ENCODE results near the gene NFIX. TPM values are rescaled to one million over a fixed set of nuclear protein-coding genes. Genes with fewer than 3 reads are reported as not detected.

The NFIX gene
- total and polyA plus RNA-seq, 2 of the 13 experiments (the other 11 are each of a cell fraction or from before 2014, with no cell fraction given) = 3.4 to 5.4 TPM

DNA sequence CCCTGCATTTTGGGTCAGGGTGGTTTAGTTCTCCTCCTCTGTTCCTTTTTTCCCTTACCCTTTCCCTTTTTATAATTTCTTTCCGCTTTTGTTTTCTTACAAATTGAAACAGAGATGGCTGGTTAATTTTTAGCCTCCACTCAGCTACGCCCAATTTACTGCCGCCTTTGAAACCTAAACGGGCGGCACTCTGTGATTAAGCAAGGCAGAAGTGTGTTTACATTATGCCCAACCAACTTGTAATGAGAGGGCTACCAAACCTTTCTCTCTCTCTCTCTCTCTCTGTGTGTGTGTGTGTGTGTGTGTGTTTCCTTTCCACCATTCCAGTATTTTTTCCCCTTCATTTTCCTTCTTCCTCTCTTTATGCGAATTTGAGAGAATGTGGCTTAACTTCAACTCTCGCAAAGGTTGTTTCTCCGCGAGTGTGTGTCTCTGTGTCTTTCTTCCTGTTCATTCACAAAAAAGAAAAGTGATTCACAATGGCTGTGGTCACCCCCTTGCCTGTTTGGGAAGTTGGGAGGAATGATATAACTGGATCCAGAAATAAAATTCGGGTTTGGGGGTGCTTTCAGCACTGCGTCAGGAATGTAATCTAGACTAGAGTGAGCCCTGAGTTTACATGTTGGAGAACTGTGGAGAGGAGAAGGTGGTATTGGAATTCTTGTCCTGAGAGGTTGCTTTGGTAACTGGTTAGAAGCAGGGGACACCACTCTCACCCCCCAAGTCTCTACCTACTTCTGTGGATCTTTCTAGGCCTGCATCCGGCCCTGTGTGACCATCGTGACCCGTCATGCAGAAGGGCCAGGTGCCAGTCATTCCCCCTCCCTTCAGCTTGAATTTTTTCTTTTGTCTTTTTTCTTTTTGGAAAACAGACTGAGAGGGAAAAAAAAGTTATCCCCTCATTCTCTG is 31.4 kb downstream of the NFIX start (continued):
- TF ChIP-seq, protein P1, sequence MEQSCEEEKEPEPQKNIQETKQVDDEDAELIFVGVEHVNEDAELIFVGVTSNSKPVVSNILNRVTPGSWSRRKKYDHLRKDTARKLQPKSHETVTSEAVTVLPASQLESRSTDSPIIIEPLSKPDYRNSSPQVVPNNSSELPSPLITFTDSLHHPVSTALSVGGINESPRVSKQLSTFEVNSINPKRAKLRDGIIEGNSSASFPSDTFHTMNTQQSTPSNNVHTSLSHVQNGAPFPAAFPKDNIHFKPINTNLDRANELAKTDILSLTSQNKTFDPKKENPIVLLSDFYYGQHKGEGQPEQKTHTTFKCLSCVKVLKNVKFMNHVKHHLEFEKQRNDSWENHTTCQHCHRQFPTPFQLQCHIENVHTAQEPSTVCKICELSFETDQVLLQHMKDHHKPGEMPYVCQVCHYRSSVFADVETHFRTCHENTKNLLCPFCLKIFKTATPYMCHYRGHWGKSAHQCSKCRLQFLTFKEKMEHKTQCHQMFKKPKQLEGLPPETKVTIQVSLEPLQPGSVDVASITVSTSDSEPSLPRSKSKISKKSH (CRISPR knock-in tag; IDR thresholded peaks at IDR 0.05; ENCODE audit: borderline replicate concordance) = no peak
- no peak for TF ChIP-seq IRX3 (CRISPR knock-in tag; IDR thresholded peaks at IDR 0.05; ENCODE audit: borderline replicate concordance, low read depth)
- TF ChIP-seq, protein P2, sequence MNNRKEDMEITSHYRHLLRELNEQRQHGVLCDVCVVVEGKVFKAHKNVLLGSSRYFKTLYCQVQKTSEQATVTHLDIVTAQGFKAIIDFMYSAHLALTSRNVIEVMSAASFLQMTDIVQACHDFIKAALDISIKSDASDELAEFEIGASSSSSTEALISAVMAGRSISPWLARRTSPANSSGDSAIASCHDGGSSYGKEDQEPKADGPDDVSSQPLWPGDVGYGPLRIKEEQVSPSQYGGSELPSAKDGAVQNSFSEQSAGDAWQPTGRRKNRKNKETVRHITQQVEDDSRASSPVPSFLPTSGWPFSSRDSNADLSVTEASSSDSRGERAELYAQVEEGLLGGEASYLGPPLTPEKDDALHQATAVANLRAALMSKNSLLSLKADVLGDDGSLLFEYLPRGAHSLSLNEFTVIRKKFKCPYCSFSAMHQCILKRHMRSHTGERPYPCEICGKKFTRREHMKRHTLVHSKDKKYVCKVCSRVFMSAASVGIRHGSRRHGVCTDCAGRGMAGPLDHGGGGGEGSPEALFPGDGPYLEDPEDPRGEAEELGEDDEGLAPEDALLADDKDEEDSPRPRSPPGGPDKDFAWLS (CRISPR knock-in tag; IDR thresholded peaks at IDR 0.05; ENCODE audit: borderline replicate concordance) = no peak
- TF ChIP-seq MED1 (CRISPR knock-in tag; IDR thresholded peaks at IDR 0.05) = peak; percentile 80
- peak; percentile 37; the same call in 1 of the 2 replicates for TF ChIP-seq PPARG (CRISPR knock-in tag; conservative IDR thresholded peaks at IDR 0.05)
- TF ChIP-seq ZNF747 (CRISPR knock-in tag; IDR thresholded peaks at IDR 0.05; ENCODE audit: borderline replicate concordance) = no peak
- no peak for TF ChIP-seq NR1H2 (CRISPR knock-in tag; IDR thresholded peaks at IDR 0.05; ENCODE audit: borderline replicate concordance, low read depth)
- TF ChIP-seq, protein P3, sequence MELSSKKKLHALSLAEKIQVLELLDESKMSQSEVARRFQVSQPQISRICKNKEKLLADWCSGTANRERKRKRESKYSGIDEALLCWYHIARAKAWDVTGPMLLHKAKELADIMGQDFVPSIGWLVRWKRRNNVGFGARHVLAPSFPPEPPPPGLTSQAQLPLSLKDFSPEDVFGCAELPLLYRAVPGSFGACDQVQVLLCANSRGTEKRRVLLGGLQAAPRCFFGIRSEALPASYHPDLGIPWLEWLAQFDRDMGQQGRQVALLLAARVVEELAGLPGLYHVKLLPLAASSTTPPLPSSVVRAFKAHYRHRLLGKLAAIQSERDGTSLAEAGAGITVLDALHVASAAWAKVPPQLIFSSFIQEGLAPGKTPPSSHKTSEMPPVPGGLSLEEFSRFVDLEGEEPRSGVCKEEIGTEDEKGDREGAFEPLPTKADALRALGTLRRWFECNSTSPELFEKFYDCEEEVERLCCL (CRISPR knock-in tag; IDR thresholded peaks at IDR 0.05; ENCODE audit: borderline replicate concordance) = no peak
- TF ChIP-seq RXRA (CRISPR knock-in tag; IDR thresholded peaks at IDR 0.05) = no peak; the same call in 1 of the 2 replicates
- TF ChIP-seq ATM (IDR thresholded peaks at IDR 0.05; ENCODE audit: borderline replicate concordance) = no peak
- TF ChIP-seq, protein P4, sequence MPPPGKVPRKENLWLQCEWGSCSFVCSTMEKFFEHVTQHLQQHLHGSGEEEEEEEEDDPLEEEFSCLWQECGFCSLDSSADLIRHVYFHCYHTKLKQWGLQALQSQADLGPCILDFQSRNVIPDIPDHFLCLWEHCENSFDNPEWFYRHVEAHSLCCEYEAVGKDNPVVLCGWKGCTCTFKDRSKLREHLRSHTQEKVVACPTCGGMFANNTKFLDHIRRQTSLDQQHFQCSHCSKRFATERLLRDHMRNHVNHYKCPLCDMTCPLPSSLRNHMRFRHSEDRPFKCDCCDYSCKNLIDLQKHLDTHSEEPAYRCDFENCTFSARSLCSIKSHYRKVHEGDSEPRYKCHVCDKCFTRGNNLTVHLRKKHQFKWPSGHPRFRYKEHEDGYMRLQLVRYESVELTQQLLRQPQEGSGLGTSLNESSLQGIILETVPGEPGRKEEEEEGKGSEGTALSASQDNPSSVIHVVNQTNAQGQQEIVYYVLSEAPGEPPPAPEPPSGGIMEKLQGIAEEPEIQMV (CRISPR knock-in tag; IDR thresholded peaks at IDR 0.05; ENCODE audit: low read depth) = no peak
- no peak for TF ChIP-seq ZNF264 (CRISPR knock-in tag; IDR thresholded peaks at IDR 0.05)
- TF ChIP-seq, protein P5, sequence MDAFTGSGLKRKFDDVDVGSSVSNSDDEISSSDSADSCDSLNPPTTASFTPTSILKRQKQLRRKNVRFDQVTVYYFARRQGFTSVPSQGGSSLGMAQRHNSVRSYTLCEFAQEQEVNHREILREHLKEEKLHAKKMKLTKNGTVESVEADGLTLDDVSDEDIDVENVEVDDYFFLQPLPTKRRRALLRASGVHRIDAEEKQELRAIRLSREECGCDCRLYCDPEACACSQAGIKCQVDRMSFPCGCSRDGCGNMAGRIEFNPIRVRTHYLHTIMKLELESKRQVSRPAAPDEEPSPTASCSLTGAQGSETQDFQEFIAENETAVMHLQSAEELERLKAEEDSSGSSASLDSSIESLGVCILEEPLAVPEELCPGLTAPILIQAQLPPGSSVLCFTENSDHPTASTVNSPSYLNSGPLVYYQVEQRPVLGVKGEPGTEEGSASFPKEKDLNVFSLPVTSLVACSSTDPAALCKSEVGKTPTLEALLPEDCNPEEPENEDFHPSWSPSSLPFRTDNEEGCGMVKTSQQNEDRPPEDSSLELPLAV (CRISPR knock-in tag; conservative IDR thresholded peaks at IDR 0.05; ENCODE audit: low read depth) = no peak
- TF ChIP-seq ZNF775 (CRISPR knock-in tag; IDR thresholded peaks at IDR 0.05; ENCODE audit: borderline replicate concordance) = no peak
- no peak for TF ChIP-seq NCOA1 (CRISPR knock-in tag; IDR thresholded peaks at IDR 0.05)
- peak; percentile 82; the same call in 1 of the 2 replicates for TF ChIP-seq DMAP1 (CRISPR knock-in tag; IDR thresholded peaks at IDR 0.05)
- TF ChIP-seq, protein P6, sequence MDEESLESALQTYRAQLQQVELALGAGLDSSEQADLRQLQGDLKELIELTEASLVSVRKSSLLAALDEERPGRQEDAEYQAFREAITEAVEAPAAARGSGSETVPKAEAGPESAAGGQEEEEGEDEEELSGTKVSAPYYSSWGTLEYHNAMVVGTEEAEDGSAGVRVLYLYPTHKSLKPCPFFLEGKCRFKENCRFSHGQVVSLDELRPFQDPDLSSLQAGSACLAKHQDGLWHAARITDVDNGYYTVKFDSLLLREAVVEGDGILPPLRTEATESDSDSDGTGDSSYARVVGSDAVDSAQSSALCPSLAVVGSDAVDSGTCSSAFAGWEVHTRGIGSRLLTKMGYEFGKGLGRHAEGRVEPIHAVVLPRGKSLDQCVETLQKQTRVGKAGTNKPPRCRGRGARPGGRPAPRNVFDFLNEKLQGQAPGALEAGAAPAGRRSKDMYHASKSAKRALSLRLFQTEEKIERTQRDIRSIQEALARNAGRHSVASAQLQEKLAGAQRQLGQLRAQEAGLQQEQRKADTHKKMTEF (CRISPR knock-in tag; IDR thresholded peaks at IDR 0.05) = peak; percentile 93
- TF ChIP-seq PITX1 (CRISPR knock-in tag; IDR thresholded peaks at IDR 0.05) = peak; percentile 64; the same call in 1 of the 2 replicates
- no peak for TF ChIP-seq ZNF558 (CRISPR knock-in tag; IDR thresholded peaks at IDR 0.05; ENCODE audit: borderline replicate concordance)
